ENCODE measurements around the gene RPS3.

The RPS3 gene

GRCh38 chr11:75421035-75421602, 21.8 kb downstream of the RPS3 start:
- no peak for DNase-seq

- no peak for DNase-seq
These were observed 22.6 kb downstream of the RPS3 start for GRCh38 chr11:75421902-75422247.

DNA sequence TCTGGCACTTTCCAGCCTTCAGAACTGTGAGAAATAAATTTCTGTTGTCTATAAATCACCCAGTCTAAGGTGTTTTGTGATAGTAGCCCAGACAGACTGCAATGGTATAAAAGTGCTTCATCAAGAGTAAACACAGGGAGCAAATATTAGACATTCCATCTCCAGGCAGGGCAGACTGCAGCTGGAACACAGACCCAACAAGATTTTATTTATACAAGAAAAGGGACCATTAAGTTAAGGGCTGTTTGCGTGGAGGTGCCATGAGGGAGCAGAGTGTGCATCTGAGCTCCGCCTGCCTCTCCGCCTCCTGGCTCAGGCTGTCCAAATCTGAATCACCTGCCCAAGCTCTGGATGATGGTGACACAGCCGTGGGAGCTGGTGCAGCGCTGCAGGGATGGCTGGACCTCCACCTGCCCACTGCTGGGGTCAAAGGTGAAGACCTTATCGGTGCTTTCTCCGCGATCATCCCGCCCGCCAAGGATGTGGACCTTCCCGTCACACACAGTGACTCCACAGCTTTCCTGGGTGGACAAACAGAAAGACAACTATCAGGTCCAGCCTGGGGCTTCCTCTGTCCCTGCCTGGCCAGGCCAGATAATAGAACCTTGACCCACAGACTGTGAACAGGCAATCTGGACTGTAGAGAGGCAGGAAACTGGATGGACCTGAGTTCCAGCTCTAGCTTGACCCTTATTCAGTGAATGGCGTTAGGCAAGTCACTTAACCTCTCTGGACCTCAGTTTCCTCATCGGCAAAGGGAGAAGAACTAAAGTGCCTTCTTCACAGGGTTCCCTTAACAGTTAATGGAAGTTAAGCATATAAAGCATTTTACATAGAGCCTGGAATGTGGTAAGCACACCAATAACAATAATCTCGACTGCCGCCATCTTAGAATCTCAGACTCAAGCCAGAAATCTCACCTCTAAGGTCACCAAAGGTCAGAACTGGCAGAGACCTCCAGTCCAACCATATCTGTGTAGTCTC, 23.2 kb downstream of the RPS3 start:
- peak; percentile 77 for DNase-seq

GRCh38 chr11:75423721-75424120, 24.4 kb downstream of the RPS3 start:
- DNase-seq, result no peak

DNA sequence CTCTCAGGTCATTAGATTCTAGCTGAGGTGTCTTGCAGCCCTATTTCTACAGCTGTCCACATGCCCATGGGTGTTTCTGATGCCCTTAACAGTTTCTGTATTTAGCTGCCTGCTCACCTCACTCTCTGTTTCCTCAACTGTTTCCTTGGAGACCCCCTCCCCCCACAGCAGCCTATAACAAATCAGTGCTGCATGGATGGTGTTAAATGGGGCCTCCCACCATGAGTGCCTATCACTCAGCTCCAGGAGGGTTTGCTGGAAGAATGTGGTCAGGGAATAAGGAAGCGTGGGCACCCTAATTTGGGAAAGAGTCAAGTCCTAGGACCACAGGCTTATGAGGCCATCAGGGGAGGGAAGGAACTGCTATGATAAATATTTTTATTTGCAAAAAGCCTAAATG, 25.1 kb downstream of the RPS3 start:
- DNase-seq, result no peak

DNA sequence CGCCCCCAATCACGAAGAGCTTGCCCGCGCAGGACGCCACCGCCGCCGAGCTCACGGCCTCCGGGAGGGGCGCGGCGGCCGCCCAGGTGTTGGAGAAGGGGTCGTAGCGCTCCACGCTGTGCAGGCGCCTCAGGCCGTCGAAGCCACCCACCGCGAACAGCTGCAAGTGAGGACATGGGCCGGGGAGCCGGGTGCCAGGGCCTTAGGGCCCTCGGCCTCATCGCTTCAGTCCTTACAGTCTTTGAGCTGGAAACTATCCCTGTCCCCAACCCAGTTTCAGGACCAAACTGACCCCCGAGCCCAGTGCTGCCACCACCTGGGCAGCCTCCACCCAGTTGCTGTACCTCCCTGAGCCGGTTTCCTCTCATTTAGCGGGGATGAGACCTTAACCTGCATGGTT, 26.1 kb downstream of the RPS3 start:
- no peak for DNase-seq

DNA sequence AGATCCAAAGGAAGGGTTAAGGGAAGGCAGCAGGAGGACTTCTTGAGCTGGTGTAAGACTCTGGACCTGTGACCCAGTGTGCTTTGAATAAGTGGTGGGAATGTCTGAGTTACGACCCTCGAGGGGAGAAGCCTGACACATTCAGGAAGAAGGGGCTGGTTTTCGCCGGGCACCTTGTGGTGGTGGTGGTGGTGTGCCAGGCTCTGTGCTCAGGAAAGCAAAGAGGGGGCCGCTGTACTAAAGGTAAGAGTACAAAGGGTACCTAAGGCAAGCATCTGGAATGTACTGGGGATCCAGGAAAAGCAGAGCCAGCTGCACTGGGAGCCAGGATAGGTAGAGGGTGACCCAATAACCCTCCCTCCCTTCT, 27.4 kb downstream of the RPS3 start:
- no peak for DNase-seq

- no peak for DNase-seq
These were observed 27.9 kb downstream of the RPS3 start for GRCh38 chr11:75427181-75427580.

DNA sequence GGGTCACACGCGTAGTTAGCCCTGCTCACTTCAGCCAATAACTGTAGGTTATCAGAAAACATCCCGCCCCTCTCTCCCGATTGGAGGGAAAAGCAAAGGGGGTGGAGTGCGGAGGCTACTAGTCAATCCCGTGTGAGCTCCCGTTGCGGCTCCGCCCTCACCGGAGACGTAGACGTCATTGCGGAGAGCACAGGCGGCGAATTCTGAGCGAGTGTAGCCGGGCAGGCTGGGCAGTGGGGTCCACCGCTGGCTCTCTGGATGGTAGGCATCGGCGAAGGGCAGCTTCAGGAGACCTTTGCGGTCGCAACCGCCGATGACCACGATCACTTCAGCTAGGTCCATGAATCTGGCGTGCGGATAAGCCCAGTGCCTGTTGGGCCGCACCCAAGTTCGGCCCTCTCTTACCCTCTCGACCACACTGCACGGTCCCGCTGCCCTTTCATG, 29.0 kb downstream of the RPS3 start:
- DNase-seq, result peak; percentile 97

DNA sequence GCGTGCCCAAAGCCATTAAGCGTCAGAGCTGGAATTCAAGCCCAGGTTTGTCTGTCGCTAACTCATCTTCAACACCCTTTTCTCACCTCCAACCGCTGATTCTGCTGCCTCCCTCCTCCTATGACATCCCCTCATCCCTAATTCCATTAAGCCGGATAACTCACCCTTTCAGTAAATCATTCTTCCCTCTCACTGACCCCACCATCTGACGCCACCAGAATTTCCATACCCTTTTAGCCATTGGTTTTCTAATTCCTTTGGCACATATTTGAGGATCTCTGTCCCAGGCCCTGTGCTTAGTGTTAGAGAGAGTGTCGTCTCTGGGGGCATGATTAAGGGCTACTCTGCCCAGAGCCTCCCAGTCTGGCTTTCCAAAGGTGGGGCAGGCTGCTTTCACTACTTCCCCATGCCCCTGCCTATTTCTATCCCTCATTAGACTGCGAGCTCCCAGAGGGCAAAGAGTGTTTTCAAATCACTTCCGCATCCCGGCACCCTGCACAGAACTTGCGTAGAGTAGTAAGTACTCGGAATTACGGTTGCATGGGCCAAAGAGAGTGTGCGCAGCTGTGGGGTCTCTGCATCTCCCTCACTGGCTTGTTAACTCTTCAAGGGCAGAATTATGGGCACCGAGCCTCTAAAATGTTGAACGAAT, 29.8 kb downstream of the RPS3 start:
- DNase-seq, result no peak

DNA sequence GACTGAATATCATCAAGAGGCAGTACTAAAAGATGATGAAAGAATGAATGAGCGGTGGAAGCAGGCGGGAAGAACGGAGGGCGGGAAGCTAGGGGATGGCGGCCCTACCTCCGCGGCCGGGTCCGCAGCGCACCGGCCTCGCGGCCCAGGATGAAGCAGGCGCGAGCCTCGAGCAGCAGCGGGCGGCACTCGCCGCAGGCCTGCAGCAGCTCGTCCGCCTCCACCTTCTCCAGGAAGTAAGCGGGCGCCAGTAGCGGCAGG, 30.3 kb downstream of the RPS3 start:
- DNase-seq, result no peak

GRCh38 chr11:75429902-75430713, 30.8 kb downstream of the RPS3 start:
- peak; percentile 62 for DNase-seq

GRCh38 chr11:75430714-75431532, 31.6 kb downstream of the RPS3 start:
- DNase-seq, result no peak

DNA sequence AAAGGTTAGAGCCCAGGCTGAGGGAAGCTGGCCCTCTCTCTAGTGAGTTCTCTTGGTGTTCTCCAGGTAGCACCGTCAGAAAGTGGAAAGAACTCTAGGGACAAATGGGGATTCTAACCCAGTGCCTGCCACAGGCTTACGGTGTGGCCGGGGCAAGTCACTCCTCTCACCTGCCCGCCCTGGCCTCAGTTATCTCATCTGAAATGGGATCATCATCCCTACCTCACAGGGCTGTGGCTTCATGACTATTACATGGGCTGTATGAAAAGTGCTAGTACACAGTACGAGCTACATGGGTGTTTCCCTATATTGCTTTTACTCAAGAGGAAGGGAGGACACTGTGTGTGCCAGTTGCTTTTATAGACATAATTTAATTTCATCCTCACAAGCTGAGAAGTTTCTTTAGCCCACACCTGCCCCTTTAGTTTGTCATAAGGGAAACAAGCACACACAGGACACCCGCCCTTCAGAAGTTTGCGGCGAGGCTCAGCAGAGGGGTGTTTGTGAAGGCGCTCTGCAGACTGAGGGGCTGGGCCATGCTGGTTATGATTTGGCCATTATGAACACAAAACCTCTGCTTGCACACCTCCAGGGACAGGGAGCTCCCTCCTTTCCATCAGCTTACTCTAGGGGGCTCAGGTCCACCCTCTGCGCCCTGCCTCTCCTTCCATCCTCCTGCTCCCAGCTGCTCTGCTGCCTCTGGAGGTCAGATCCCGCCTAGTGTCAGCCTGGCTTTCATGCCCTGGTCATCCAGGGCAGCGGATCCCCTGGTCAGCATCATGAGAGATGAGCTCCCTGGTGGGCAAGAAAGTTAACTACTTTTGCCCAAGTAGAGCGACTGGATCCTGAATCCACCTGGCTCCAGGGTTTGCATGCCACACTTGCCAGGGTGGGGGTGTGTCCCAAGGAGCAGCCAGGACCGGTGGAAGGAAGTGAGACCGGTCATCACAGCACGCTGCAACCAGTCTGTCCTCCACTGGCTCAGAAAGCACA, 32.5 kb downstream of the RPS3 start:
- DNase-seq, result no peak

DNA sequence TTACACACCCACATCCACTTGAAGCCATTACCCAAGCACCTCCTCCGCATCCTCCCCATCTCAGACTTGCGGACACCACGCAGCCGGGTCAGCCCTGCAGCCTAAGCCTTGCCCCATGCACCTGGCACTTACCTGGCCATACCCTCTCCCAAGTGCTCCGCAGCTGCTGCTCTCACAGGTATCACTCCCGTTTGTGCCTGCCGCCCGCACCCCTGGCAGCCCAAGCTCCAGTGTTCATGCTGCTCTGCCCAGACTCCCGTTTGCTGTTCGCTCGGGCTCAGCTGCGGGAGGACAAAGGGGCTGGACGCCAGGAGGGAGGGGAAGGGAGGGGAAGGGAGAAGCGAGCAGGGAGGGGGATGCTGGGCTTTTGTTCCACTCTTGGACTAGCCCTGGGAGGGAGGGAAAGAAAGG, 33.6 kb downstream of the RPS3 start, which contains the start of gene KLHL35:
Gene KLHL35 (minus strand): TSS at position 293 of the 411 bp plus-strand sequence. CDS start 2,574 bp downstream, outside the sequence.
- no peak for DNase-seq

DNA sequence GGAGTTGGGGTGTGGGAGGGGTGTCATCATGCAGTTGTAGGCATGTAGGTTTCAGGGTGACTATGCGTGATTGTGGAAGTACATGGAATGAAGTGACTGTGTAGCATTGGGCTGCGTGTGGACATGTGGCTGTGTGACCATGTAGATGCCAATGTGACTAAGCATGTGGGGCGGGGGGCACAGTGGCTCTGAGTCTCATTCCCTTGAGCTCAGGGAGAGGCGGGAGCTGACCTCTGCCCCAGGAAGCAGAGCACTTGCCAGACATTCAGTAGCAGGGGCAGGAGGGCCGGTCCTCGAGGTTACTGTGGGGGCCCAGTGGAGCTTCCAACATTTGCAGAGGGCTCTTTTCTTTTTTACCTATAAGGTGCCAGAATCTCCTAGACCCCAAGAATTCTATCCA, 34.1 kb downstream of the RPS3 start:
- no peak for DNase-seq

DNA sequence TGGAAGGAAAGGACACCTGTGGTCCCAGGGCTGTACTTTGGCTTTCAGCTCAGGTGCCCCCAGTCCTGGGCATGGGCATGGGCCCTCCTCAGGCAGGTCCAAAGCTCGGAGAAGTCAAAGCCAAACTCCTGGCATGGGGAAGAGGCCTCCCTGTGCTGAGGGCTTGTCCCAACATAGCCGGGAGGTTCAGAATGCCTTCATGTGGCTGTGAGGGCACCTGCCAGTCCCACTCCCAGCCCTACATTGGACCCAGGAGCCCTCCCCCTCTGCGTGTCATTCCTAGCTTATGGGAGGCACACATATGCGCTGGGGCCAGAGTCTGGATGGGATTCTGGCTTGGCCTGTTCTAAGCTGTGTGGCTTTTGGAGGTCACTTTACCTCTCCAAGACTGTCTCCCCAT, 34.7 kb downstream of the RPS3 start:
- DNase-seq, result no peak

GRCh38 chr11:75434886-75435570, 35.7 kb downstream of the RPS3 start:
- DNase-seq, result no peak

GRCh38 chr11:75435571-75435925, 36.2 kb downstream of the RPS3 start:
- no peak for DNase-seq

DNA sequence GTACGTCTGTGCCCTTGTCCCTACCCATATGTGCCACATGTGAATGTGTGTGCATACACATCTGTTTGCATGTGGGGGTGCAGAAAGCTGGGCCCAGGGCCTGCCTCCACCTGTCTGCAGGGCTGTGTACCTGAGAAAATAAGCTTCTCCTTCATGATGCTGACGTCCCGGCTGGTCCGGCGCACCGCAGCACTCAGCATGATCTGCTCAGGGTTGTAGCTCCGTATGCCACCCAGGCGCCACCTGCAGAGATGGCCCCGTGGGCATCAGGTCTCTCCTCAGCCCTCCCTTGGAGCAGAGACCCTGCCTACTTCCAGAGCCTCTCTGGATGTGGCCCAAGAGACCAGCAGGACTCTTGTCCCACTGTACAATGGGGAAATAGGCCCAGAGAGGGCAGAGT, 37.5 kb downstream of the RPS3 start:
- no peak for DNase-seq

Data from NCI-H2029 (cell line).